HG03354 (cell line): ENCODE measurements around the gene SGTA.
"Not testable (repeated sequence)": the region's sequence is repeated elsewhere in the genome, so short reads cannot be mapped to it uniquely, and the experiment has no call there.

Experiments
- ATAC-seq: cut with Tn5 transposase; IDR thresholded peaks from one replicate; pipeline ENCODE4 v1.9.1; 2021; ENCODE audit warnings: mild to moderate bottlenecking; ENCODE audit not compliant: unreplicated experiment, poor library complexity, severe bottlenecking

The SGTA gene

GRCh38 chr19:2717638-2718541 is 65.2 kb downstream of the SGTA start:
- ATAC-seq: no peak

- no peak for ATAC-seq
Observed at GRCh38 chr19:2716722-2717637, 66.1 kb downstream of the SGTA start.

- ATAC-seq: no peak
Observed at GRCh38 chr19:2716275-2716650, 66.8 kb downstream of the SGTA start.

DNA sequence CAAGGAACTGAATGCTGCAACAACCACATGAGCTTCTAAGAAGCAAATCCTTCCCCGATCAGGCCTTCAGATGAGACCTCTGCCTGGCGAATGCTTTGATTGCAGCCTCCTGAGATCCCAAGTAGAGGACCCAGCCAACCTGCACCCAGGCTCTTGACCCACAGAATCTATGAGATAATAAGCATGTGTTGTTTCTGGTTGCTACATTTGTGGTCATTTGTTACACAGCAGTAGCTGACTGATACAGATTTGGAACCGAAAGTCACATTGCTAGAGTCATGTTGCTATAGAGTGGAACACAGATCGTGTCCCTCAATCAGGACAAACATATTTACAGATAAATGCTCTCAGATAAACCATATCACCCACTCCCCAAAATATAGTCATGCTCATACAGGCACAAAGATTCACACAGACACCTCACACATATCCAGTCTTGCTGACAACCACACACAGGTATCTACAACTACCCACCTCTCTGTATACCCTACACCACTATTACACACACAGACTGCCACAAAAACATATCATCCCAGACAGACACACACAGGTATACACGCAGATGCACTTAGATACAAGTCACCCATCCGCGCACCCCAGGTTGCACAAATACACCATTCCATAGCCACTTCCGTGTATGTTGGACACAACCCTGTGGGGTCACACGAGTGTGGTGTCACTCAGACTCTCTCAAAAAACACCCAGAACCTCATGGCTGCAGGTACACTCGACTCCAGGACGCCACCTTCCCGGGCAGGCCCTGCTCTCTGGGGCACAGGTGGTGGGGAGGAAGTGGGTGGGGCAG is 67.4 kb downstream of the SGTA start:
- ATAC-seq: no peak

DNA sequence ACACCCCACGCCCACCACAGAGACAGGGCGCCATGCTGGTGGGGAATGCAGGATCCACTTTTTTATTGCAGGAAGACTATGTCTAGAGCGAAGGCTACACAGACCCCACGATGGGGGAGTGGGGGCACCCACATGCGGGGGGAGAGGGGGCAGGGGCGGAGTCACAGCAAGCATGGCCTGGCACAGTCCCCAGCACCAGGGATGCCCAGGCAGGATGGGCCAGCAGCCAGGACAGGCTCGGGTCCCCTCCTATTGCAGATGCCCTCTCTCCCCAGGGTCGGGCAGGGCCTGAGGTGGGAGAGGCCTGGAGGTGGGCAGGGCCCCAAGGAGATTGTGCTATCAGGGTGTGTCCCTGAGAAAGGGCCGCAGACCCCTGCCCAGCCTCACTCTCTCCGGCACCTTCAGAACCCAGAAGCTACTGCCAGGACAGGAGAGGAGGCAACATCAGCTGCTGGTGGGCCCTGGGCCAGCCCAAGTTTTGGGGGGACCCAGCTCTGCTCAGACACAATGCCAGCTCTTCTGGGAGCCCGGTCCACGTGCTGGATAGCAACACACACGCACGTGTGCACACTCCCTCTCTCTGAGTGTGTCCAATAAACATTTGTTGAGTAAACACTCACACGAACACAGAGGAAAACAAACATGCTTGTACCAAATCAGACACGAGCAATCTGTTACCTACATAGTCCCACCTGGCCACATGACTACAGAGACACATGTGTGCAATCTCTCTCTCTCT is 68.4 kb downstream of the SGTA start:
- ATAC-seq: no peak

DNA sequence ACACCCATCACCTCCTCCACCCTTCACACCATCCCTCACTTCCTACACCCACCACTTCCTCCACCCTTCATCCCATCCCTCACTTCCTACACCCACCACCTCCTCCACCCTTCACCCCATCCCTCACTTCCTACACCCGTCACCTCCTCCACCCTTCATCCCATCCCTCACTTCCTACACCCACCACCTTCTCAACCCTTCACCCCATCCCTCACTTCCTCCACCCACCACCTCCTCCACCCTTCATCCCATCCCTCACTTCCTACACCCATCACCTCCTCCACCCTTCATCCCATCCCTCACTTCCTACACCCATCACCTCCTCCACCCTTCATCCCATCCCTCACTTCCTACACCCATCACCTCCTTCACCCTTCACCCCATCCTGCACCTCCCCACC is 69.0 kb downstream of the SGTA start:
- not testable (repeated sequence) for ATAC-seq

DNA sequence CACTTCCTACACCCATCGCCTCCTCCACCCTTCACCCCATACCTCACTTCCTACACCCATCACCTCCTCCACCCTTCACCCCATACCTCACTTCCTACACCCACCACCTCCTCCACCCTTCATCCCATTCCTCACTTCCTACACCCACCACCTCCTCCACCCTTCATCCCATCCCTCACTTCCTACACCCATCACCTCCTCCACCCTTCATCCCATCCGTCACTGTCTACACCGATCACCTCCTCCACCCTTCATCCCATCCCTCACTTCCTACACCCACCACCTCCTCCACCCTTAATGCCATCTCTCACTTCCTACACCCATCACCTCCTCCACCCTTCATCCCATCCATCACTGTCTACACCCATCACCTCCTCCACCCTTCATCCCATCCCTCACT is 69.9 kb downstream of the SGTA start:
- not testable (repeated sequence) for ATAC-seq

DNA sequence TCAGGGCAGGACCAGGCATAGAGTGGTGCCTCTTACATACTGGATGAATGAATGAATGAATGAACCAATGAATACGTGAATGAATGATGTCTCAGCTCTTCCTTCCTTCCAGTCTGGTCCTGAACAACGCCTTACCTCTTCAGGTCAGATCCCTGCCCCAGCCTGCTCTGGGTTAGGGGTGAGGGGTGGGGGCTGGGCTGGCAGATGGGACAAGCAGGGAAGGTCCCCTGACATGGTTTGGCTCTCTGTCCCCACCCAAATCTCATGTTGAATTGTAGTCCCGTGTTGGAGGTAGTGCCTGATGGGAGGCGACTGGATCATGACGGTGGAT is 71.2 kb downstream of the SGTA start:
- ATAC-seq: no peak

- no peak for ATAC-seq
Observed at GRCh38 chr19:2711172-2711874, 71.8 kb downstream of the SGTA start.

DNA sequence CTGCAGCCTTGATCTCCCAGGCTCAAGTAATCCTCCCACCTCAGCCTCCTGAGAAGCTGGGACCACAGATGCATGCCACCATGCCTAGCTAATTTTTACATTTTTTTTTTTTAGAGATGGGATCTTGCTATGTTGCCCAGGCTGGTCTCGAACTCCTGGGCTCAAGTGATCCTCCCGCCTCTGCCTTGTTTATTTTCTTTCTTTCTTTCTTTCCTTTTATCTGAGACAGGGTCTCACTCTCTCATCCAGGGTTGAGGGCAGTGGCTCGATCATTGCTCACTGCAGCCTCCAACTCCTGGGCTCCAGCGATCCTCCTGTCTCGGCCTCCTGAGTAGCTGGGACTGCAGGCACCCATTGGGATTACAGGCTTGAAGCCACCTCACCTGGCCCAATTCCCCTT is 76.8 kb downstream of the SGTA start:
- no peak for ATAC-seq
